ENCODE data around the gene ALDH1A3. TPM values are rescaled to one million over a fixed set of nuclear protein-coding genes. Genes with fewer than 3 reads are reported as not detected.

Gene ALDH1A3
- total RNA-seq, 2 experiments from 2014 or later, result not detected

DNA sequence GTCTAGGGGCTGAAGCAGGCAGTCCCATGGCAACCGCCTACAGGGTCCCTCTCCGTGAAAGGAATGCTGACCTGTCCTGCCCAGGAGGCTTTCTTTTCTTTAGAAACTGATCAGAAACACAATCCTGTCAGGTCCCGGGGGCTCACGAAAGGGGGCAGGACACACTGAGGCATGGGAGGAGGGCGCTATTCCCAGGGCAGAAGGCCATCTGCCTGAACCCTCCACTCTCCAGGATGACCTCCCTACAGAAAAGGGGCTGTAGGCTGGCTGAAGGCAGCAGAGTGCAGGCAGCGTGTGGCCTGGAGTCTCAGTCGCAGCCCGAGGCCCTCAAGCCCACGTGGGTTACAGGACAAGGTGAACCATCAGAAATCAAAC lies 21.2 kb downstream of the ALDH1A3 start:
- TF ChIP-seq, protein P1, sequence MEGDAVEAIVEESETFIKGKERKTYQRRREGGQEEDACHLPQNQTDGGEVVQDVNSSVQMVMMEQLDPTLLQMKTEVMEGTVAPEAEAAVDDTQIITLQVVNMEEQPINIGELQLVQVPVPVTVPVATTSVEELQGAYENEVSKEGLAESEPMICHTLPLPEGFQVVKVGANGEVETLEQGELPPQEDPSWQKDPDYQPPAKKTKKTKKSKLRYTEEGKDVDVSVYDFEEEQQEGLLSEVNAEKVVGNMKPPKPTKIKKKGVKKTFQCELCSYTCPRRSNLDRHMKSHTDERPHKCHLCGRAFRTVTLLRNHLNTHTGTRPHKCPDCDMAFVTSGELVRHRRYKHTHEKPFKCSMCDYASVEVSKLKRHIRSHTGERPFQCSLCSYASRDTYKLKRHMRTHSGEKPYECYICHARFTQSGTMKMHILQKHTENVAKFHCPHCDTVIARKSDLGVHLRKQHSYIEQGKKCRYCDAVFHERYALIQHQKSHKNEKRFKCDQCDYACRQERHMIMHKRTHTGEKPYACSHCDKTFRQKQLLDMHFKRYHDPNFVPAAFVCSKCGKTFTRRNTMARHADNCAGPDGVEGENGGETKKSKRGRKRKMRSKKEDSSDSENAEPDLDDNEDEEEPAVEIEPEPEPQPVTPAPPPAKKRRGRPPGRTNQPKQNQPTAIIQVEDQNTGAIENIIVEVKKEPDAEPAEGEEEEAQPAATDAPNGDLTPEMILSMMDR (IDR thresholded peaks at IDR 0.05), result no peak
- Mint-ChIP-seq H3K4me3 (no peak overlapping the region), H3K9me3 (no peaks in the 10 kb centered on the region), H3K27ac (no peak overlapping the region), H3K36me3 (ENCODE audit: low read depth) (no peaks in the 10 kb centered on the region), H3K4me1 (ENCODE audit: low read depth) (no peaks in the 10 kb centered on the region), H3K27me3 (peaks cover 18% of the 10 kb centered on the region)
- DNase-seq (no peak), ATAC-seq (ENCODE audit: poor library complexity) (no peak)
- ChIA-PET POLR2A (no interaction called here), CTCF (no interaction called here)
- Histone ChIP-seq H3K27ac (ENCODE audit: low read depth in 1 of 2, low read length in 2 of 2) (no peak overlapping the region), H3K9me3 (ENCODE audit: control insufficient read depth in 1 of 2, insufficient read depth in 1 of 2, low read length in 2 of 2) (no peaks in the 10 kb centered on the region), H3K36me3 (ENCODE audit: insufficient read depth, low read length) (no peaks in the 10 kb centered on the region), H3K27me3 (ENCODE audit: control insufficient read depth in 1 of 2, insufficient read depth in 2 of 2, low read length in 2 of 2) (peaks cover 0 to 5% of the 10 kb centered on the region in 2 experiments), H3K4me3 (ENCODE audit: low read length) (no peak overlapping the region), H3K4me1 (ENCODE audit: insufficient read depth, low read length) (no peaks in the 10 kb centered on the region)
- intact Hi-C loops (cut with DNase I, micrococcal nuclease), result no loop called here

DNA sequence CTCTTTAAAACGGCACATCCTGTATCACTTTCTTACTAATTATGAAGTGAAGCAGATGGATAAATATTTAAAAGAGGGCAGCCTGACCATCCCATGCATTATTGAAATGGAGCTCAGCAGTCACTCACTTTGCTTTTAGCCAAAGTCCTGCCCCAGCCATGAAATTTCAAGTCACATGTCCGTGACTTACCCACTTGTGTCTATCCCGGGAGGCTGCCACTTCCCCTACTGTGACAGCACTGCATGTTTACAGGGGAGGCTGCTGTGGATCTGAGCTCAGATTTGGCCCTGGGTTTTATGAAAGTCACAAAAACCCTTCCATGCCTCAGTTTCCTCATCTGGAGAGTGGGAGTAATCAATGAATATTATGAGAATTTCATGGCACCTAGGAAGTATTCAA lies 21.7 kb downstream of the ALDH1A3 start:
- H3K4me3 ChIP-seq (ENCODE audit: low read length), result no peak overlapping the region
- no peaks in the 10 kb centered on the region for H3K9me3 ChIP-seq (ENCODE audit: control insufficient read depth in 1 of 2, insufficient read depth in 1 of 2, low read length in 2 of 2)
- no peaks in the 10 kb centered on the region for H3K9me3 Mint-ChIP-seq
- peaks cover 0 to 5% of the 10 kb centered on the region in 2 experiments for H3K27me3 ChIP-seq (ENCODE audit: control insufficient read depth in 1 of 2, insufficient read depth in 2 of 2, low read length in 2 of 2)
- H3K27ac Mint-ChIP-seq, result no peak overlapping the region
- H3K4me1 ChIP-seq (ENCODE audit: insufficient read depth, low read length), result no peaks in the 10 kb centered on the region
- DNase-seq (no peak), ATAC-seq (ENCODE audit: poor library complexity) (no peak)
- TF ChIP-seq, protein P1 (IDR thresholded peaks at IDR 0.05), result no peak
- no peaks in the 10 kb centered on the region for H3K4me1 Mint-ChIP-seq (ENCODE audit: low read depth)
- no peaks in the 10 kb centered on the region for H3K36me3 Mint-ChIP-seq (ENCODE audit: low read depth)
- intact Hi-C loops (cut with DNase I, micrococcal nuclease), result no loop called here
- no peaks in the 10 kb centered on the region for H3K36me3 ChIP-seq (ENCODE audit: insufficient read depth, low read length)
- CTCF ChIA-PET, result no interaction called here
- H3K4me3 Mint-ChIP-seq, result no peak overlapping the region
- peaks cover 18% of the 10 kb centered on the region for H3K27me3 Mint-ChIP-seq
- POLR2A ChIA-PET, result no interaction called here
- H3K27ac ChIP-seq (ENCODE audit: low read depth in 1 of 2, low read length in 2 of 2), result no peak overlapping the region

GRCh38 chr15:100901702-100902435 lies 22.2 kb downstream of the ALDH1A3 start:
- H3K36me3 ChIP-seq (ENCODE audit: insufficient read depth, low read length), result no peaks in the 10 kb centered on the region
- no peaks in the 10 kb centered on the region for H3K36me3 Mint-ChIP-seq (ENCODE audit: low read depth)
- ChIA-PET CTCF (no interaction called here), POLR2A (no interaction called here)
- no peak overlapping the region for H3K4me3 ChIP-seq (ENCODE audit: low read length)
- H3K27me3 ChIP-seq (ENCODE audit: control insufficient read depth in 1 of 2, insufficient read depth in 2 of 2, low read length in 2 of 2), result peaks cover 0 to 5% of the 10 kb centered on the region in 2 experiments
- ATAC-seq (ENCODE audit: poor library complexity), result no peak
- H3K27ac ChIP-seq (ENCODE audit: low read depth in 1 of 2, low read length in 2 of 2), result no peak overlapping the region
- H3K9me3 ChIP-seq (ENCODE audit: control insufficient read depth in 1 of 2, insufficient read depth in 1 of 2, low read length in 2 of 2), result no peaks in the 10 kb centered on the region
- H3K4me3 Mint-ChIP-seq, result no peak overlapping the region
- TF ChIP-seq, protein P1 (IDR thresholded peaks at IDR 0.05), result no peak
- peaks cover 18% of the 10 kb centered on the region for H3K27me3 Mint-ChIP-seq
- intact Hi-C loops (cut with DNase I, micrococcal nuclease), result no loop called here
- no peaks in the 10 kb centered on the region for H3K9me3 Mint-ChIP-seq
- no peaks in the 10 kb centered on the region for H3K4me1 ChIP-seq (ENCODE audit: insufficient read depth, low read length)
- H3K4me1 Mint-ChIP-seq (ENCODE audit: low read depth), result no peaks in the 10 kb centered on the region
- no peak for DNase-seq
- no peak overlapping the region for H3K27ac Mint-ChIP-seq
